ENCODE data around the gene TSN.

The TSN gene

DNA sequence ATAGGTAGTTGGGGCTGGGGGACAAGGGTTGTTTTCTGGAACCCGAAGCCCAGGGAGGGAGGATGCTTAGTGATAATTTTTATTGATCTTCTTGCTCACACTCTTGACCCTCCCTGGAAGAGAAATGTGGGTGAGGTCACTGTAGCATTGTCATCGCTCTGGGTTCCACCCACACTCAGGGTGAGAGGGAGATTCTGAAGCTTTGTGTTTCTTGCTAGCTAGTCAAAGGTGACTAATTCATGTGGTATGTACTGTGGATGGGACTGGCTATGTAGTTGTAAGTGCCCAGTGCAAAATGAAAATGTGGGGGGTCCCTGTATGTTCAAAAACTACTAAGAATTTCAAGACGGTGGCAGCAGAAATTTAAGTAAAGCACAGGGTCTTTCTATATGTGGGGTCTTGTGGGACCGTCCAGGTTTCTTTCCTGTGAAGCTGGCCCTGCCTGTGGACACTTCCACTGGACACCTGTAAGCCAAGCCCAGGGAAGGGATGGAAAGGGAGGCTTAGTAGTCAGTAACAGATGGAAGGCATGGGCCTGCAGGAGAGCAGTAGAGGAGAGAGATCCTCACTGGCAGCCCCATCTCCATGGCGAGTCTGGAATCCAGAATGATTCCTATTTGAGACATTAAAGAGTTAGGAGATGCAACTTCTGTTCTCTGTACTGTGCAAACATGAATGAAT is 35.0 kb downstream of the TSN start:
- Histone ChIP-seq H3K36me3 (ENCODE audit: control insufficient read depth, low read length) (no peaks in the 10 kb centered on the region), H3K4me3 (ENCODE audit: low read length) (no peak overlapping the region), H4K20me1 (ENCODE audit: control insufficient read depth, insufficient read depth, low read depth, low read length) (no peaks in the 10 kb centered on the region), H3K4me1 (ENCODE audit: control insufficient read depth, low read length) (peaks cover 19% of the 10 kb centered on the region), H3K9me2 (replicated peaks; ENCODE audit: control insufficient read depth, low read length) (no peaks in the 10 kb centered on the region), H3F3A (ENCODE audit: control insufficient read depth, insufficient read depth) (no peaks in the 10 kb centered on the region), H3K9me3 (ENCODE audit: control insufficient read depth, insufficient read depth, low read length) (no peaks in the 10 kb centered on the region), H3K27ac (ENCODE audit: low read depth, low read length) (no peak overlapping the region), H3K79me2 (ENCODE audit: control insufficient read depth, low read length) (no peaks in the 10 kb centered on the region), H3K27me3 (ENCODE audit: control insufficient read depth, low read length) (no peaks in the 10 kb centered on the region), H3K4me2 (ENCODE audit: low read length) (no peak overlapping the region)
- TF ChIP-seq, protein P1, sequence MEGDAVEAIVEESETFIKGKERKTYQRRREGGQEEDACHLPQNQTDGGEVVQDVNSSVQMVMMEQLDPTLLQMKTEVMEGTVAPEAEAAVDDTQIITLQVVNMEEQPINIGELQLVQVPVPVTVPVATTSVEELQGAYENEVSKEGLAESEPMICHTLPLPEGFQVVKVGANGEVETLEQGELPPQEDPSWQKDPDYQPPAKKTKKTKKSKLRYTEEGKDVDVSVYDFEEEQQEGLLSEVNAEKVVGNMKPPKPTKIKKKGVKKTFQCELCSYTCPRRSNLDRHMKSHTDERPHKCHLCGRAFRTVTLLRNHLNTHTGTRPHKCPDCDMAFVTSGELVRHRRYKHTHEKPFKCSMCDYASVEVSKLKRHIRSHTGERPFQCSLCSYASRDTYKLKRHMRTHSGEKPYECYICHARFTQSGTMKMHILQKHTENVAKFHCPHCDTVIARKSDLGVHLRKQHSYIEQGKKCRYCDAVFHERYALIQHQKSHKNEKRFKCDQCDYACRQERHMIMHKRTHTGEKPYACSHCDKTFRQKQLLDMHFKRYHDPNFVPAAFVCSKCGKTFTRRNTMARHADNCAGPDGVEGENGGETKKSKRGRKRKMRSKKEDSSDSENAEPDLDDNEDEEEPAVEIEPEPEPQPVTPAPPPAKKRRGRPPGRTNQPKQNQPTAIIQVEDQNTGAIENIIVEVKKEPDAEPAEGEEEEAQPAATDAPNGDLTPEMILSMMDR (IDR thresholded peaks at IDR 0.05; ENCODE audit: low read depth, low read length, poor library complexity, severe bottlenecking), result no peak
- TF ChIP-seq EZH2phosphoT487 (IDR thresholded peaks at IDR 0.05; ENCODE audit: borderline replicate concordance, low read length), result no peak

DNA sequence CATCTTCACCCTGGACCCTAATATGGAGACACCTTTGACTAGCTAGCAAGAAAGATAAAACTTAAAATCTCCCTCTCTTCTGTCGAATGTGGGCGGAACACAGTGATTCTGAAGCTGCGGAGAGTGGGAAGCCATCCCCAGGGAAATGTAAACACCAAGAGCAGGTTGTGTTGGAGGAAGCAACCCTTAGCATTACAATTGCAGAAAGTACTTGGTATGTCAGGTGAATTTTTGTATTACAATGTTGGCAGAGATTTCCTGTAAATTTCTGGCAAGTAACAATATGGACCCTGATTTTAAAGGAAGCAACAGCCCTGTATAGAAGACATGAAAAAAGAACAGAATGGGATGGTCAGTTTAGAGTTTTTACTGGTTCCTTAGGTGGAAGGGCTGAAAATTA is 35.8 kb downstream of the TSN start:
- Histone ChIP-seq H3K4me1 (ENCODE audit: control insufficient read depth, low read length) (peaks cover 19% of the 10 kb centered on the region), H3F3A (ENCODE audit: control insufficient read depth, insufficient read depth) (no peaks in the 10 kb centered on the region), H3K9me3 (ENCODE audit: control insufficient read depth, insufficient read depth, low read length) (no peaks in the 10 kb centered on the region), H3K36me3 (ENCODE audit: control insufficient read depth, low read length) (no peaks in the 10 kb centered on the region), H3K27me3 (ENCODE audit: control insufficient read depth, low read length) (no peaks in the 10 kb centered on the region), H3K79me2 (ENCODE audit: control insufficient read depth, low read length) (no peaks in the 10 kb centered on the region), H3K9me2 (replicated peaks; ENCODE audit: control insufficient read depth, low read length) (no peaks in the 10 kb centered on the region), H3K4me3 (ENCODE audit: low read length) (no peak overlapping the region; the same call in 1 of the 2 replicates), H3K4me2 (ENCODE audit: low read length) (peak overlapping the region; percentile 40; the same call in 1 of the 2 replicates), H3K27ac (ENCODE audit: low read depth, low read length) (no peak overlapping the region), H4K20me1 (ENCODE audit: control insufficient read depth, insufficient read depth, low read depth, low read length) (no peaks in the 10 kb centered on the region)
- no peak for TF ChIP-seq EZH2phosphoT487 (IDR thresholded peaks at IDR 0.05; ENCODE audit: borderline replicate concordance, low read length)
- TF ChIP-seq, protein P1 (IDR thresholded peaks at IDR 0.05; ENCODE audit: low read depth, low read length, poor library complexity, severe bottlenecking), result no peak

DNA sequence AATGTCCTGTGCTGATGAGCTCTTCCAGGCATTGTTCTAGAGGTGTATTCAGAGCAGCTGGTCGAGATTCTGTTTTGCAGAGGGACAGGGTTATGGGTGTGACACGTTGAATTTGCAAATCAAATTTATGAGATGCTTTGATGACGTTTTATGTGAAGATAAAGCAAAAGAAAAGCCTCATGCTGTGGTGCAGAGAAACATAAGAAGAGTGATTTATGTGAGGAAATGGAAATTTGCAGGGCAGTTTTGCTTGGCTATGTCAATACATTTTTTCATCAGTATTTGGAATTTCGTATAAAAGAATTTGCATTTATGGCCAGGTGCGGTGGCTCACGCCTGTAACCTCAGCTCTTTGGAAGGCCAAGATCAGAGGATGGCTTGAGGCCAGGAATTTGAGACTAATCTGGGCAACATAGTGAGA is 36.4 kb downstream of the TSN start:
- no peak overlapping the region for H3K27ac ChIP-seq (ENCODE audit: low read depth, low read length)
- H3K9me3 ChIP-seq (ENCODE audit: control insufficient read depth, insufficient read depth, low read length), result no peaks in the 10 kb centered on the region
- H4K20me1 ChIP-seq (ENCODE audit: control insufficient read depth, insufficient read depth, low read depth, low read length), result no peaks in the 10 kb centered on the region
- H3K79me2 ChIP-seq (ENCODE audit: control insufficient read depth, low read length), result no peaks in the 10 kb centered on the region
- no peak for TF ChIP-seq EZH2phosphoT487 (IDR thresholded peaks at IDR 0.05; ENCODE audit: borderline replicate concordance, low read length)
- TF ChIP-seq, protein P1 (IDR thresholded peaks at IDR 0.05; ENCODE audit: low read depth, low read length, poor library complexity, severe bottlenecking), result no peak
- no peaks in the 10 kb centered on the region for H3K27me3 ChIP-seq (ENCODE audit: control insufficient read depth, low read length)
- H3K4me2 ChIP-seq (ENCODE audit: low read length), result peak overlapping the region; percentile 40
- H3K36me3 ChIP-seq (ENCODE audit: control insufficient read depth, low read length), result no peaks in the 10 kb centered on the region
- peaks cover 19% of the 10 kb centered on the region for H3K4me1 ChIP-seq (ENCODE audit: control insufficient read depth, low read length)
- no peaks in the 10 kb centered on the region for H3F3A ChIP-seq (ENCODE audit: control insufficient read depth, insufficient read depth)
- H3K4me3 ChIP-seq (ENCODE audit: low read length), result peak overlapping the region; percentile 22; the same call in 1 of the 2 replicates
- no peaks in the 10 kb centered on the region for H3K9me2 ChIP-seq (replicated peaks; ENCODE audit: control insufficient read depth, low read length)

Measured in DOHH2 (cell line).